Measurements from ENCODE around the gene KAZALD1.

KAZALD1 gene

GRCh38 chr10:101061624-101062231, at the start of gene KAZALD1:
KAZALD1 (plus strand) TSS chr10:101061989; CDS start chr10:101062593, 604 bp downstream.
- FAIRE-seq: no peak

DNA sequence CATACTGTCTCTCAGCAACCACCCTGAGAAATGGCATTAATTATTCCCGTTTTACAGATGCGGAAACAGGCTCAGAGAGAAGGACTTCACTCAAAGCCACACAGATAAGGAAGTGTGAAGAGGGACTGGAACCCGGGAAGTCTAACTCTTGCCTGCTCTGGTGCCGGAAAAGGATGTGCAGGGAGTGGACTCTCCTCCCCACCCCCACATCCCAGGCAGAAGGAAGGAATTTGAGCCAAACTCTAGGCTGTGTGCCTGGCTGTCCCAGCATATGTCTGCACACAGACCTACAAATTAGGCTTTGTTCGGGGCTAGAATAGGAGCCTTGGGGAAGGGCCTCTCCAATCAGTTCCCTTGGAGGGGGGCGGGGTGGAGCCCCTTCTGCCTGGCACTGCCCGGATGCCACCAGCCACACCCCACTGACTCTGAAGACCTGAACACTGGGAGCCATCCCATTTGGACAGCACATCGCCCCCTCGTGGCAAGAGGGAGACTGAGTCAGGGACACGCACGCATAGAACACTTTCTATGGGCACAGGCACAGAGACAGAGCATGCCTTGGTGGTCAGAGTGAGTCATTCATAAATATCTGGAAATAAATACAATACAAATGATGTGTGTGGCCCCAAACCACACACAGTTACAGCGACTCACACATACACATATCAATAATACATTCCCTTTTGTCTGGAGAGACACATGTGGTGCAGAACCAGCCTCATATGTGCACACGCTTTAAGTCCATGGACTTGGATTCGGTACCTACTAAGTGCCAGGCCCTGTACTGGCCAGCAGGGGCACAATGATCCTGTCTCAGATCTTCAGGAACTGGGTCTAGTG, 49.0 kb upstream of the KAZALD1 start:
- no peak for FAIRE-seq

DNA sequence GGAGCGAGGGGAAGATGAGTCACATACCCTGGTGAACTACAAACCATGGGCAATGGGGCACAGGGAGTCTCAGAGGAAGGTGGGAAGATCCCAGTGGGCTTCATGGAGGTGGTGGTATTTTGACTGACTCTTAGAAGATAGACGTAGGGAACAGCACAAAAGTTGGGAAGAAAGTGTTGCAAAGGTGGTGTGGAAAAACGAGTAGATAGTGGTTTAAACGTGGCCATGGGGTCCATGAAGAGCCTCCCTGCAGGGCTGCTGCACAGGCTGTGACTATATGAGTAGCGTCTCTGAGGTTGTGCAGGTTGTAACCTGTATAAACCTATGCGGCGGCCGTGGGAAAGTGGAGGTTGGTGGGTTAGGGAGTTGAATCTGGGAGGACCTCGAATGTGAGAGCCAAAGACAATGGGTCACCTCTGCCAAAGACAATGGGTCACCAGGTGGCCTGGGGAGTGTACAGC, 48.4 kb upstream of the KAZALD1 start:
- FAIRE-seq: no peak

- no peak for FAIRE-seq
These were observed 47.4 kb upstream of the KAZALD1 start for GRCh38 chr10:101014230-101014884.

GRCh38 chr10:101014966-101015581, 46.7 kb upstream of the KAZALD1 start:
- no peak for FAIRE-seq

DNA sequence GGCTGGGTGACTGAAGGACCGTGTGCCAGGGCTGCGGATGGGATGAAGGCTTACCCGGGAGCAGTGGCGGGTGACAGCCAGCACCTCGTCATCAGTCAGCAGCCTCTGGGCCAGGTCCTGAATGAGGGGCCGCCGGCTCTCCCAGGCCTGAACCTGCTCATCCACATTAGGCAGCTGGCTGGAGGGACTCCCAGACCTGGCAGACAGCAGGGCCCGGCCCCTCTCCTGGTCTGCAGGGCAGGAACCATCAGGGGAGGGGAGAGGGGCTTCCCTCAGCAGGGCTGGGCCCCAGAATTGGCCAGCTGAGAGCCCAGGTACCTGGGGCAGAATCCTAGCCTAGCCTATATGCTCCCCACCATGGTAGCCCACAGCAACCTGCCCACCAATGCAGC, 46.2 kb upstream of the KAZALD1 start:
- no peak for FAIRE-seq

- no peak for FAIRE-seq
These were observed 45.0 kb upstream of the KAZALD1 start for GRCh38 chr10:101016814-101017213.

GRCh38 chr10:101018118-101018599, 43.6 kb upstream of the KAZALD1 start:
- FAIRE-seq: no peak

- no peak for FAIRE-seq
These were observed 43.0 kb upstream of the KAZALD1 start for GRCh38 chr10:101018600-101019439.

DNA sequence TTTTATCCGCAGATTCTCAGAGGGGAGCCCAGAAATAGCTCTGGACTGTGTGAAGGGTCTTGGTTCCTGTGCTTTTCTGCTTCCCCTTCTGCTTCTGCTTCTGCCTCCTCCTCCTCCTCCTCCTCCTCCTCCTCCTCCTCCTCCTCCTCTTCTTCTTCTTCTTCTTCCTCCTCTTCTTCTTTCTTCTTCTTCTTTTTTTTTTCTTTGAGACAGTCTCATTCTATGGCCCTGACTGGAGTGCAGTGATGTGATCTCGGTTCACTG, 42.4 kb upstream of the KAZALD1 start:
- FAIRE-seq: no peak

- FAIRE-seq: no peak
These were observed 41.2 kb upstream of the KAZALD1 start for GRCh38 chr10:101020427-101021075.

DNA sequence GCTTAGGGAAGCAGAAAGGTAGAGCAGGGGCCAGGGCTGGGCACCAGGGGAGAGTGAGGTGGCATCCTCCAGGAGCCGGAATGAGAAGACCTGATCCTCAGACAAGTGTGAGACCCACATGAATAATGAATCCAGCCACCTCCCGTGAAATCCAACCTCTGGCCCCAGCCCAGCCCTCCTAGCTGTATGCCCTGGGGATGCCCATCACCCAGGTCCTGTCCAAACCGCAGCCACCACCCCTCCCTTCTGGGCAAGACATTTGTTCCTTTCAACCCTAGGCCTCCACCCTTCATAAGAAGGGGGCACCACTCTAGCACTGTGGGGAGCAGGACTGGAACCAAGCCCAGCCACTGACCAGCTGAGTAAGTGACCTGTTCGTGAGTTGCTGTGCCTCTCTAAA, 40.5 kb upstream of the KAZALD1 start:
- FAIRE-seq: no peak

- FAIRE-seq: no peak
These were observed 40.0 kb upstream of the KAZALD1 start for GRCh38 chr10:101021692-101022251.

- no peak for FAIRE-seq
These were observed 38.7 kb upstream of the KAZALD1 start for GRCh38 chr10:101022967-101023705.

DNA sequence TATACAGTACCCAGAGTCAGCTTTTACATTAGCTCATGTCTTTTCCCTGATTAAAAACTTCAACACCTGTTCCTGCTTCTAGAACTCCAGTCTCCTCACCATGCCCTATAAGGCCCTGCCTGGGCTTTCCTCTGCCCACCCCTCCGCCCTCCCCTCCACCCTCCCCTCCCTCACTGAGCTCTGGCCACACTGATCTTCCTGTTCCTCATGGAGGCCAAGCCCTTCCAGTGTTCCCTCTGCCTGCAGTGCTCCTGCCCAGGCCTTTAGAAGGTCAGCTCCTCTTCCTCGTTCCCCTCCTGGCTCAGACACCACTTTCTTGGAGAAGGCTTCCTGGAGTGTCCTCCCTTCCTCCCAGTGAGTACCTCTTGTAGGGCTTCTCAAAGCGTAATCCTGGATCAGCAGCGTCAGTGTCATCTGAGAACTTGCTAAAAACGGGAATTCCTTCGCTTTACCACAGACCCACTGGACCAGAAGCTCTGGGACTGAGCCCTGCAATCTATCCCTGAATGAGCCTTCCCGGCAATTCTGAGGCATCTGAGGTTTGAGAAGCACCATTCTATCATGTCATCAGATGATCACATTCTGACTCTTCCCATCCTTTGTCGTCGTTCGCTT, 34.6 kb upstream of the KAZALD1 start:
- FAIRE-seq: no peak

DNA sequence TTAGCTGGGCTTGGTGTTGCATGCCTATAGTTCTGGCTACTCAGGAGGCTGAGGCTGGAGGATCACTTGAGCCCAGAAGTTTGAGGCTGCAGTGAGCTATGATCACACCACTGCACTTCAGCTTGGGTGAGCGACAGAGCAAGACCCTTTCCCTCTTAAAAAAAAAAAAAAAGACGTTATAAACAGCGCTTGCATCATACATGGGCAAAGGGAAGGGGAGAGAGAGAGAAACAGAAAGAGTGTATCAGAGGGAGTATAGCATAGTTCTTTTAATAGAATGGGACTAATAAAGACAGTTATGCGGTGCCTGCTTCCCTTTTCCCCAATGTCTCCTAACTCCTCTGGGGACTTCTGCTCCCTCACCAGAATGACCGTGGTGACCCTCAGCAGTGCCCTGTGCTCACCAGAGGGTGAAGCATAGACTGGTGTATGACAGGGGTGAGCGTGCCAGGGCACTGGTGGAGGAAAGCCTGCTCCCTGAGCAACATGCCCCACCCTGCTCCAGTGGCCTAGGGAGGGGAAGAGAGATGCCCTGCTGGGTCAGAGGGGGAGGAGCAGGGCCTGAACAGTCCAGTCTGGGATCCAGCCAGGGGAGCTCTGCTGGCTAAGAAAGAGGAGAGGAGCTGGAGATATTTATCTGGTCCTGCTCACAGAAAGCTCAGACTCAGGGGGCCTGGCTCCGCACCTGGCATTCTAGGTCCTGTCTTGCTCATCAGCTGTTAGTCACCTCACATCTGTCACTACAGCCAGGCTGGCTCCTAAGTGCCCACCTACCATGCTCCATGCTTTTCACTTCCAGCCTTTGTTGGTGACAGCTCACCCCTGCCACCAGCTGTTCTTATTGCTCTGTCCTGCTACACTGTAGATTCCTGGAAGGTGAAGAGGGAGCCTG, 33.1 kb upstream of the KAZALD1 start:
- no peak for FAIRE-seq

DNA sequence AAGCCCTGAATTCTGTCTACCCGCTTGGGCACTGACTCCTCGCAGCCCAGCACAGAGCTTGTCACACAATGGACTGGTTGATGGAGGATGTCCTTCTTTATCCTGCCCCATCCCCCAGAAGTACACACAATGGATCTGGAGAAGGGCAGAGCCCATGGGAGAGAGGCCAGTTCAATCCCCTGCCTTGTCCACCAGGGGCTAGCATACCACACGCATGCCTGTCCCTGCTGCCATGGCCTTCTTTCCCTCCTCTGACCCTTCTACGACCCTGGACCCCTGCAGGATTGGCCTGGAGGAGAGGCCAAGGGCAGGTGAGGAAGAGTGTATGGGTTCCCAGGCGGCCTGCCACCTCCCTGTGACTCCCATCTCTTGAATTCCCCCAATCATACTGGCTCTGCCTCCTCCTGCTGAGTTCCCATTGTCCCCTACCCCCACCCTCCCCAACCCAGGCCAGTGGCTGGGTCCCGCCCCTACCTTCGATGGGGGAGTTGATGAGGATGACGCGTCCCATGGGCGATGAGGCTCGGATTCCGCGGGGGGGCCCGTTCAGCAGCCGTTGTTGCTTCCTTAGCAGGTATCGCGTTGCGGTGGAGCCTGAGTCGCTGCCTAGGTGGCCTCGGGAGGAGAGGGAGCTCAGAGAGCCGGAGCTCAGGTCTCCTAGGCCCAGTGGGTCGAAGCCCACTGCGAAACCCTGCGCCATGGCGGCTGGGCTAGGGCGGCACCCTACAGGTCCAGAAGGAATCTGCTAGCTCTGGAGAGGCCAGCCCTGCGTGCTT, 32.1 kb upstream of the KAZALD1 start:
- no peak for FAIRE-seq

- no peak for FAIRE-seq
These were observed 31.2 kb upstream of the KAZALD1 start for GRCh38 chr10:101030496-101031127.
